Raji (cell line): ENCODE data around the gene RASSF3.

ENCODE experiments used
- POLR2A ChIP-seq: IDR thresholded peaks from 2 replicates; pipeline ENCODE4 v1.6.1; 2011; ENCODE audit warnings: low read depth, low read length, control low read depth; ENCODE audit not compliant: insufficient read depth

Gene RASSF3

GRCh38 chr12:64613775-64614398 lies 3.6 kb downstream of the RASSF3 start:
- 0 out of 2 replicates have a peak, but pooled peaks have one; percentile 11 for TF ChIP-seq POLR2A

GRCh38 chr12:64616201-64616600 lies 5.9 kb downstream of the RASSF3 start:
- no peak for TF ChIP-seq POLR2A

GRCh38 chr12:64618953-64619590 lies 8.8 kb downstream of the RASSF3 start:
- no peak for TF ChIP-seq POLR2A

GRCh38 chr12:64621257-64621942 lies 11.1 kb downstream of the RASSF3 start:
- TF ChIP-seq POLR2A, result no peak

- TF ChIP-seq POLR2A, result no peak
These were observed 13.7 kb downstream of the RASSF3 start for GRCh38 chr12:64624035-64624434.

GRCh38 chr12:64625243-64626077 lies 15.2 kb downstream of the RASSF3 start:
- no peak for TF ChIP-seq POLR2A

- TF ChIP-seq POLR2A, result no peak
These were observed 17.5 kb downstream of the RASSF3 start for GRCh38 chr12:64627771-64628170.

- no peak for TF ChIP-seq POLR2A
These were observed 20.9 kb downstream of the RASSF3 start for GRCh38 chr12:64631197-64631596.

- no peak for TF ChIP-seq POLR2A
These were observed 23.0 kb downstream of the RASSF3 start for GRCh38 chr12:64633011-64633939.

GRCh38 chr12:64633940-64634337 lies 23.6 kb downstream of the RASSF3 start:
- no peak for TF ChIP-seq POLR2A

GRCh38 chr12:64634508-64635092 lies 24.3 kb downstream of the RASSF3 start:
- TF ChIP-seq POLR2A, result no peak

GRCh38 chr12:64635356-64635998 lies 25.2 kb downstream of the RASSF3 start:
- no peak for TF ChIP-seq POLR2A

- TF ChIP-seq POLR2A, result no peak
These were observed 26.6 kb downstream of the RASSF3 start for GRCh38 chr12:64636856-64637255.
